IMR-90 (cell line): ENCODE results near the gene NPNT.

Experiments
- CTCF ChIP-seq: conservative IDR thresholded peaks from 2 replicates; pipeline ENCODE4 v1.5.1; 2012; ENCODE audit warnings: mild to moderate bottlenecking, low read depth, low read length, improper control_type of control experiment
- MAFK ChIP-seq: IDR thresholded peaks from 2 replicates; pipeline ENCODE4 v1.6.1; 2012; ENCODE audit warnings: low read depth, low read length, improper control_type of control experiment

- no peak for TF ChIP-seq CTCF
- TF ChIP-seq MAFK: no peak
Observed at GRCh38 chr4:105911426-105911825, 16.2 kb downstream of the NPNT start.
